Measurements from ENCODE around the gene HK1.

Gene HK1

DNA sequence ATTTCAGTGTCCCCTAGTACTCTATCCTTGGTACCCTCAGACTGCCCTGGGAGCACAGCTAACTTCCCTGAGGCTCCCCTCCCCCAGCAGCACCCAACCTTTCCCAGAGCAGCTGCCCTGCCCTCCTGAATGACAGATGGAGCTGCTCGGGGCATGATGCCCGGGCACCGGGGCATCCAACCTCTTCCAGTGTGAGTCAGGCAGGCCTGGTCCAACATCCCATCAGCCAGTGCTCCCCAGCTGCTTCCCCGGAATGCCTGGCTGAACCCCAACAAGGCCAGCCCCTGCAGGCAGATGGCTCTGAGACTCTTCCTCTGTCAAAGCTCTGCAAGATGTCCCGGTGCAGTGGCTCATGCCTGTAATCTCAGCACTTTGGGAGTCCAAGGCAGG, 161.0 kb downstream of the HK1 start:
- TF ChIP-seq, protein P1, sequence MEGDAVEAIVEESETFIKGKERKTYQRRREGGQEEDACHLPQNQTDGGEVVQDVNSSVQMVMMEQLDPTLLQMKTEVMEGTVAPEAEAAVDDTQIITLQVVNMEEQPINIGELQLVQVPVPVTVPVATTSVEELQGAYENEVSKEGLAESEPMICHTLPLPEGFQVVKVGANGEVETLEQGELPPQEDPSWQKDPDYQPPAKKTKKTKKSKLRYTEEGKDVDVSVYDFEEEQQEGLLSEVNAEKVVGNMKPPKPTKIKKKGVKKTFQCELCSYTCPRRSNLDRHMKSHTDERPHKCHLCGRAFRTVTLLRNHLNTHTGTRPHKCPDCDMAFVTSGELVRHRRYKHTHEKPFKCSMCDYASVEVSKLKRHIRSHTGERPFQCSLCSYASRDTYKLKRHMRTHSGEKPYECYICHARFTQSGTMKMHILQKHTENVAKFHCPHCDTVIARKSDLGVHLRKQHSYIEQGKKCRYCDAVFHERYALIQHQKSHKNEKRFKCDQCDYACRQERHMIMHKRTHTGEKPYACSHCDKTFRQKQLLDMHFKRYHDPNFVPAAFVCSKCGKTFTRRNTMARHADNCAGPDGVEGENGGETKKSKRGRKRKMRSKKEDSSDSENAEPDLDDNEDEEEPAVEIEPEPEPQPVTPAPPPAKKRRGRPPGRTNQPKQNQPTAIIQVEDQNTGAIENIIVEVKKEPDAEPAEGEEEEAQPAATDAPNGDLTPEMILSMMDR (IDR thresholded peaks at IDR 0.05): no peak

DNA sequence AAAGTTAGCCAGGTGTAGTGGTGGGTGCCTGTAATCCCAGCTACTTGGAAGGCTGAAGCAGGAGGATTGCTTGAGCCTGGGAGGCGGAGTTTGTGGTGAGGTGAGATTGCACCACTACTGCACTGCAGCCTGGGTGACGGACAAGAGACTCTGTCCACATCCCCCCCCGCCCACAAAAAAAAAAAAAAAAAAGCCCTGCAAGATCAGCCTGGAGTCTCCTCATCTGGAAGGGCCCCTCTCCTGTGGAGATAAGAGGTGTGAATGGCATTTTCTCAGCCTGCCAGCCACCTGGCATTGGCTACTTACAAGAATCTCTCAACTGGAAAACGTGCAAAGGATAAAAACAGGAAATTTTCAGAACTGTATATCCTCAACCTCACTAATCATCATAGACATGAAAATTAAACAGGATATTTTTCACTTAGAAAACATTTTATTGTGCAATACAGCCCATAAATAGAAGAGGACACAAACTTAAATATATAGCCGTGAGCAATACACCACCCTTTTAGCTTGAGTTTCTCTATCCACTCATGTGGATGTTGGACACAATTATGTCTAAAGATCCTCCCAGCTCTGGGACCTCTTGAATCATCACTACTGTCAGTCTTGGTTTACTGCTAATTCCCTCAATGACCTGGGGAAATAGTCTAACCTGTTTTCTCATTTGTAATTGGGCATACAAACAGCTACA, 161.7 kb downstream of the HK1 start:
- TF ChIP-seq, protein P1 (IDR thresholded peaks at IDR 0.05): no peak

DNA sequence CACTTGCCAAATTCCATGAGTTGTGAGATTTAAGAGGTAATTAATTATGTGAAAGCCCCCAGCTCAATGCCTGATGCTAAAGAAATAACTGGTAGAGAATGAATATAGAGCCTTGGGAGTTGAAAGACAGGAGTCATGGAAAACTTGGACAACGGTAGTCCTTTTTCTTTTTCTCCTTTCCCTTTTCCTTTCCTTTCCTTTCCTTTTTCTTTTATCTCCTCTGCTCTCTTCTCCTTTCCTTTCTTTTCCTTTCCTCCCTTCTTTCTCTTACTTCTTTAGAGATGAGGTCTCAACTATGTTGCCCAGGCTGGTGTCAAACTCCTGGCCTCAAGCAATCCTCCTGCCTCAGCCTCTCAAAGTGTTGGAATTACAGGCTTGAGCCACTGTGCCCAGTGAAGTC, 165.1 kb downstream of the HK1 start:
- TF ChIP-seq, protein P1 (IDR thresholded peaks at IDR 0.05): no peak

- TF ChIP-seq, protein P1 (IDR thresholded peaks at IDR 0.05): no peak
Measured at GRCh38 chr10:69445041-69445440, 166.7 kb downstream of the HK1 start.

DNA sequence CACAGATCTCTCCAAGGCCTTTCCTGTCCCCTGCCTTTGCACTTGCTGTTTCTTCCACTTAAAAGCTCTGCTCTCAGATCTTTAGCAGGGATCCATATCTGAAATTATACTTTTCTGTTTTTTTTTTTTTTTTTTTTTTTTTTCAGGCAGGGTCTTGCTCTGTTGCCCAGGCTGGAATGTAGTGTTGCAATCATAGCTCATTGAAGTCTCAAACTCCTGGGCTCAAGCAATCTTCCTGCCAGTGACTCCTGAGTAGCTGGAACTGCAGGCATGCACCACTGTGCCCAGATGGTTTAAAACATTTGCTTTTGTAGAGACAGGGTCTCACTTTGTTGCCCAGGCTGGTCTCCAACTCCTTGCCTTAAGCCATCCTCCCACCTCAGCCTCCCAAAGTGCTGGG, 167.9 kb downstream of the HK1 start:
- TF ChIP-seq, protein P1 (IDR thresholded peaks at IDR 0.05): no peak

- TF ChIP-seq, protein P1 (IDR thresholded peaks at IDR 0.05): no peak
Measured at GRCh38 chr10:69446650-69447151, 168.4 kb downstream of the HK1 start.

DNA sequence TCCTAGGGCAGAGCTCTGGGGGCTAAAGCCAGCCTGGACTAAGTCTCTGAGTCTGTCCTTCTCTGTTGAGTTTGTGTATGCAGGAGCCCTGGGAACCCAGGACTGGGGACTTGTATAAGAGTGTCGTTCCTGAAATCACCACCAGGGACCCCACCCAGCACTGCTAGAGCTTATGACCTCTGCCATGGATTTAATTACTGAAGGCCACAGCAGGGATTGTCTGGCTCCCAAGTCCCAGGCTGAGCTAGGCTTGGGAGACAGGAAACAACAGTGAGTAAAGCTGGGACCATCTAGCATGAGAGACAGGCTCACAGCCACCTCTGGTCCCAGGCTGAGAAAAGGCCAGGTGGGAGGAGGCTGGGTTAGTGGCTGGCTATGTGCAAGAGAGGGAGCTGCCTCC, 171.5 kb downstream of the HK1 start:
- TF ChIP-seq, protein P1 (IDR thresholded peaks at IDR 0.05): peak; percentile 48; the same call in 1 of the 2 replicates
